Cardiac muscle cell (in vitro differentiated cells and primary cell): Measurements from ENCODE around the gene MAML3. TPM values are rescaled to one million over a fixed set of nuclear protein-coding genes. Genes with fewer than 3 reads are reported as not detected.
A peak's percentile ranks its signal among the peaks of the same experiment; 100 is the strongest.

ENCODE experiments used
- DNase-seq, 2 donors: peaks; one replicate each; pipeline versions ENCODE4 v3.0.0 to v3.0.0-alpha.2; 2010 to 2017; ENCODE audit warnings: low read depth in 1 of 2, low spot score in 1 of 2
- H3K27ac ChIP-seq: fragments of 200-600 bp; sonication (generic); 2 replicates; pipeline ENCODE4 v1.5.1; 2016
- H3K27me3 ChIP-seq: fragments of 200-600 bp; sonication (generic); 2 replicates; pipeline ENCODE4 v1.6.0; 2016; ENCODE audit warnings: control low read depth
- H3K36me3 ChIP-seq: fragments of 200-600 bp; sonication (generic); 2 replicates; pipeline ENCODE4 v1.5.1; 2016; ENCODE audit warnings: control low read depth
- H3K4me1 ChIP-seq: fragments of 200-600 bp; sonication (generic); 2 replicates; pipeline ENCODE4 v1.8.1; 2017; ENCODE audit warnings: low read depth, mild to moderate bottlenecking, mixed run types
- H3K4me3 ChIP-seq: fragments of 200-600 bp; sonication (generic); 2 replicates; pipeline ENCODE4 v1.5.1; 2016; ENCODE audit warnings: mild to moderate bottlenecking
- H3K9me3 ChIP-seq: fragments of 200-600 bp; sonication (generic); 2 replicates; pipeline ENCODE4 v1.5.1; 2017; ENCODE audit warnings: low read depth, mild to moderate bottlenecking, control low read depth
- CTCF ChIP-seq: IDR thresholded peaks from 2 replicates; pipeline ENCODE4 v1.5.1; 2012; ENCODE audit warnings: low read depth, mild to moderate bottlenecking, low read length
- polyA plus RNA-seq: library from polyadenylated mRNA; unstranded; fragments of >200 nt; fragmentation: Nextera tagmentation; extraction: Ambion mirVana; gene quantifications from 2 replicates; pipeline ENCODE4 v1.2.1, GENCODE V29; 2016
- total RNA-seq: library from RNA; depleted of rRNA; stranded (reverse); fragments of >200 nt; gene quantifications from 2 replicates; pipeline ENCODE4 v1.2.3, GENCODE V29; 2016

MAML3 gene
- total and polyA plus RNA-seq, 2 experiments from 2014 or later = 7.8 to 22.8 TPM

GRCh38 chr4:139696491-139696890 lies 457.5 kb downstream of the MAML3 start:
- H3K4me3 ChIP-seq = no peak overlapping the region
- no peak overlapping the region for H3K27ac ChIP-seq
- no peak for DNase-seq
- TF ChIP-seq CTCF = no peak
- no peaks in the 10 kb centered on the region for H3K9me3 ChIP-seq
- no peaks in the 10 kb centered on the region for H3K36me3 ChIP-seq
- peaks cover 9% of the 10 kb centered on the region for H3K4me1 ChIP-seq
- no peaks in the 10 kb centered on the region for H3K27me3 ChIP-seq

- peaks cover 16% of the 10 kb centered on the region for H3K4me1 ChIP-seq
- no peaks in the 10 kb centered on the region for H3K27me3 ChIP-seq
- no peak overlapping the region for H3K27ac ChIP-seq
- no peaks in the 10 kb centered on the region for H3K9me3 ChIP-seq
- no peak for TF ChIP-seq CTCF
- H3K36me3 ChIP-seq = no peaks in the 10 kb centered on the region
- H3K4me3 ChIP-seq = no peak overlapping the region
- DNase-seq = no peak
Measured at GRCh38 chr4:139694522-139695107, 459.4 kb downstream of the MAML3 start.

GRCh38 chr4:139692309-139693012 lies 461.5 kb downstream of the MAML3 start:
- peak in 1 of 2 donors; percentile 51 for DNase-seq
- Histone ChIP-seq H3K27me3 (no peaks in the 10 kb centered on the region), H3K4me3 (no peak overlapping the region), H3K27ac (peak overlapping the region; percentile 79), H3K4me1 (peaks cover 23% of the 10 kb centered on the region), H3K36me3 (no peaks in the 10 kb centered on the region), H3K9me3 (no peaks in the 10 kb centered on the region)
- peak; percentile 14 for TF ChIP-seq CTCF

- H3K36me3 ChIP-seq = no peaks in the 10 kb centered on the region
- no peak for DNase-seq
- no peaks in the 10 kb centered on the region for H3K27me3 ChIP-seq
- H3K4me3 ChIP-seq = no peak overlapping the region
- H3K27ac ChIP-seq = peak overlapping the region; percentile 22
- H3K4me1 ChIP-seq = peaks cover 40% of the 10 kb centered on the region
- no peaks in the 10 kb centered on the region for H3K9me3 ChIP-seq
- no peak for TF ChIP-seq CTCF
Measured at GRCh38 chr4:139690419-139690818, 463.6 kb downstream of the MAML3 start.

GRCh38 chr4:139689093-139689722 lies 464.8 kb downstream of the MAML3 start:
- TF ChIP-seq CTCF = no peak
- no peak for DNase-seq

More at GRCh38 chr4:139689093-139689722, 464.8 kb downstream of the MAML3 start:
- Histone ChIP-seq H3K36me3 (no peaks in the 10 kb centered on the region), H3K9me3 (no peaks in the 10 kb centered on the region), H3K27ac (no peak overlapping the region), H3K4me1 (peaks cover 40% of the 10 kb centered on the region), H3K27me3 (no peaks in the 10 kb centered on the region), H3K4me3 (no peak overlapping the region)
